Midbrain (tissue), 1 donor: ENCODE data around the gene PIP5K1A.
A peak's percentile ranks its signal among the peaks of the same experiment; 100 is the strongest.
"Not testable (repeated sequence)": the region's sequence is repeated elsewhere in the genome, so short reads cannot be mapped to it uniquely, and the experiment has no call there.

Source experiments
- DNase-seq: peaks from one replicate; lab custom pipeline; 2025; lab: John Stamatoyannopoulos, UW

The PIP5K1A gene, protein sequence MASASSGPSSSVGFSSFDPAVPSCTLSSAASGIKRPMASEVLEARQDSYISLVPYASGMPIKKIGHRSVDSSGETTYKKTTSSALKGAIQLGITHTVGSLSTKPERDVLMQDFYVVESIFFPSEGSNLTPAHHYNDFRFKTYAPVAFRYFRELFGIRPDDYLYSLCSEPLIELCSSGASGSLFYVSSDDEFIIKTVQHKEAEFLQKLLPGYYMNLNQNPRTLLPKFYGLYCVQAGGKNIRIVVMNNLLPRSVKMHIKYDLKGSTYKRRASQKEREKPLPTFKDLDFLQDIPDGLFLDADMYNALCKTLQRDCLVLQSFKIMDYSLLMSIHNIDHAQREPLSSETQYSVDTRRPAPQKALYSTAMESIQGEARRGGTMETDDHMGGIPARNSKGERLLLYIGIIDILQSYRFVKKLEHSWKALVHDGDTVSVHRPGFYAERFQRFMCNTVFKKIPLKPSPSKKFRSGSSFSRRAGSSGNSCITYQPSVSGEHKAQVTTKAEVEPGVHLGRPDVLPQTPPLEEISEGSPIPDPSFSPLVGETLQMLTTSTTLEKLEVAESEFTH

GRCh38 chr1:151198254-151199127 lies at the start of gene PIP5K1A:
TSS of gene PIP5K1A (plus strand) at chr1:151198552. CDS start at chr1:151198997, 445 bp downstream.
- peak; percentile 99 for DNase-seq

DNA sequence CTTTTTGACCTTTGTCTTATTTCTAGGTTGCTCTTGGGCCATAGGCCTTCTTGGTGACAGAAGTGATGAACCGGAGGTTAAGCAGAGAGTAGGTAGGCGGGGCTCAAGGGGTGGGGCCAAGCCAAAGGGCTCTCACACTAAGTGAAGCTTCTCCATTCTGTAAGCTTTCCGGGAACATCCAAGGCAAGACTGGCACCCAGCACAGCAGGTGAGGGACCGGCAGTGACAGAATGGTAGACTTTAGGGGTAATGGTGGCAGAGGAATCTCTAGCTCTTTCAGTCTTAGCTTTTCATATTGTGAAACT lies 41.9 kb upstream of the PIP5K1A start, which contains the start of gene TNFAIP8L2:
Gene TNFAIP8L2 (plus strand): TSS at position 135 of the 305 bp plus-strand sequence. CDS start 2,049 bp downstream, outside the sequence.
- DNase-seq, result peak; percentile 11

DNA sequence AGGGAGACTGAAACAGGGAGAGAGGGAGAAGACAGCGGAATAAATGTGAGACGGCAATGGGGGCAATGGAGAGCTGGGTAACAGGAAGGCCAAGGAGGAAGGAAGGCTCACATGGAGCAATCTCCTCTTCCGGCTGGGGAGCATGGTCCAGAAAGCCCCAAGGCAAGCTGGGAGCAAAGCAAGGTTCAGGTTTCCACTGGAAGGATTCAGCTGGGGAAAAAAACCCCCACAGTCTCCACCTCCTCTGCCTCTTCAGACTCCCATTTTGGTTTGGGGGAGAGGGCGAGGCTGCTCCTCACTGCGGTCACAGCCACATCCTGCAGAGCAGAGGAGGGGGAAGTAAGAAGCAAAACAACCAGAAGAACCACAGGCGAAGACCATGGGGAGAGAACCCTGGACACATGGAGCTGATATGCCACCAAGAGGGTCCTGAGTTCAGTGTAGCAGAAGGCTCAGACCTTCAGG lies 41.3 kb upstream of the PIP5K1A start:
- no peak for DNase-seq

DNA sequence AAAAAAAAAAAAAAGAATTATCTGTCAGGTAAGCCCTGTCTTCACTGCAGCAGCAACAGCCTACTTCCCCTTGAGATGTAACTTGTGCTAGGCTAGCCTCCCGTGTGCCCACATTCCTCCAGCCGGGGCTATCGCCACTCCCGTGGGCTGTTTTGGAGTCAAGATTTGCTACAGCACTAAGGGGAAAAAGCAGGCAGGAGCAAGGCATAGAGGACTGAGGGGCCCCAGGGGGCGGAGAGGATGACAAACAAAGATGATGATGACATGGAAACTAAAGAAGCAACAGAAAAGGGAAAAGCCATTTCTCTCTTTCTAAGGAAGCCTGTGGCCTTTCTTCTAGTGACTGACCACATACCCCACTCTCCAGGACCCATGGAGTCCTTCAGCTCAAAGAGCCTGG lies 40.0 kb upstream of the PIP5K1A start:
- no peak for DNase-seq

DNA sequence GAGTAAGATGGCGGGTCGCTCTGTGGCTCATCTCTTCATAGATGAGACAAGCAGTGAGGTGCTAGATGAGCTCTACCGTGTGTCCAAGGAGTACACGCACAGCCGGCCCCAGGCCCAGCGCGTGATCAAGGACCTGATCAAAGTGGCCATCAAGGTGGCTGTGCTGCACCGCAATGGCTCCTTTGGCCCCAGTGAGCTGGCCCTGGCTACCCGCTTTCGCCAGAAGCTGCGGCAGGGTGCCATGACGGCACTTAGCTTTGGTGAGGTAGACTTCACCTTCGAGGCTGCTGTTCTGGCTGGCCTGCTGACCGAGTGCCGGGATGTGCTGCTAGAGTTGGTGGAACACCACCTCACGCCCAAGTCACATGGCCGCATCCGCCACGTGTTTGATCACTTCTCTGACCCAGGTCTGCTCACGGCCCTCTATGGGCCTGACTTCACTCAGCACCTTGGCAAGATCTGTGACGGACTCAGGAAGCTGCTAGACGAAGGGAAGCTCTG lies 39.6 kb upstream of the PIP5K1A start:
- DNase-seq, result no peak

DNA sequence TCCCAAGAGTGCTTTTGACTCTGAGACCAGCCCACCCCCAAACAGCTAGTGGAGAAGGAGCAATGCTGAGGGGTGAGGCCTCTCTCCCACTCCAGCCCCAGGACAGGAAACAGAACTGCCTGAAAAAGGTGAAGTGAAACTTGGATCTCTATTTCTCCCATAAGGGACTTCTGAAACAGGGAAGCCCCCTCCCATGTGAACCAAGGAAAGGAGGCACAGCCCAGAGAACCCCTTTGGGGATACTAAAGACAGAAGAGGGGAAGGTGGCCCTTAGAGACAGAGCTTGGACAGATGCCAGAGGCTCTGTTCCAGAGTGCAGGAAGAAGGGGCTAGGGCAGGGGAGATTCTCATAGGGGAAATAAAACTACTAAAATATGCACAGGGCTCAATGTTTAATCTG lies 39.0 kb upstream of the PIP5K1A start:
- DNase-seq, result no peak

DNA sequence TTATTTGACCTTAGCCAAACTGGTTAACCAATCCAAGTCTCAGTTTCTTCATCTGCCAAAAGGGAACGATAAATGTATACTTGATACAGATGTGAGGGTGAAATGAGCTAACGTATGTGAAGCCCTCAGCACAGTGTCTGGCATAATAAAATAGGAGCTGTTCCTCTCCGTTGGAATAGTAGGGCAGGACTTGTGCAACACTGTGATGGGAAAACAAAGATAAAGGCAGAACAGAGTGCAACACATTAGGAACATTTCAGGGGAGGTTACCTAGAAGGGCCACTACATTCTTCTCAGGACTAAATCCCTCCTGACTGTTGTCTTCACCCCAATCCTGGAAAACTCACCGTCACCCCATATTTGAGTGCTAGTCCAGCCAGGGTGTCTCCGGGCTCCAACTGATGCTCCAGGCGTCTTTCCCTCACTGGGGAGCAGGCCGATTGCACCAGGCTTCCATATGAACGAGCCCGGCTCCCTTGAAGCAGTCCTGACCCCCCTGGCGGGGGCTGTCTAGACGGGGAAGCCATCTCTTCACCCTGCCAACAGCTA lies 33.5 kb upstream of the PIP5K1A start:
- DNase-seq, result peak; percentile 62

DNA sequence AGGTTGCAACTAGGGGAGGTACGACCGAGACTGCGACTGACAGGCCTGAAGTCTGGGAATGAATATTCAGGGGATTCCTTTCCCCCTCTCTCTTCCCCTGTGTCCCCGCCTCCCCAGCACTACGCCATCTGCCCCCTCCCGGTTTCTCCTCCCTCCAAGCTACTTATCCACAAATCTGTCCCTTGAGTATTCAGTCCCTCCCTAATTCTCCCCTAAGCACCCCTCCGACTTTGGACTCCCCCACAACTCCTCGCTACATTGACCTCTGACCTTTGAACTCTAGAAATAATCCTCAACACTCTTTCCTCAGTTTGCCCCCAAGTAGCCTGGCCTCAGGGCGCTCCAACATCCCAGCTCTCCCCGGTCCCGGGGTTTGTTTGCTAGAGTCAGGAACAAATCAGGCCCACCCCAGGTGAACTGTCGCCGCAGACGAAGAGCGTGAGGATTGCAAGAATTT lies 33.0 kb upstream of the PIP5K1A start:
- peak; percentile 71 for DNase-seq

- DNase-seq, result peak; percentile 98
Measured at GRCh38 chr1:151165738-151166504, 32.4 kb upstream of the PIP5K1A start, which contains the start of the genes LYSMD1 and SCNM1. TSS of gene LYSMD1 (minus strand) at chr1:151165902. CDS start at chr1:151165258, 644 bp downstream. TSS of gene SCNM1 (plus strand) at chr1:151166144. CDS start at chr1:151166153, 9 bp downstream.

GRCh38 chr1:151166505-151166956 lies 31.8 kb upstream of the PIP5K1A start:
- no peak for DNase-seq

DNA sequence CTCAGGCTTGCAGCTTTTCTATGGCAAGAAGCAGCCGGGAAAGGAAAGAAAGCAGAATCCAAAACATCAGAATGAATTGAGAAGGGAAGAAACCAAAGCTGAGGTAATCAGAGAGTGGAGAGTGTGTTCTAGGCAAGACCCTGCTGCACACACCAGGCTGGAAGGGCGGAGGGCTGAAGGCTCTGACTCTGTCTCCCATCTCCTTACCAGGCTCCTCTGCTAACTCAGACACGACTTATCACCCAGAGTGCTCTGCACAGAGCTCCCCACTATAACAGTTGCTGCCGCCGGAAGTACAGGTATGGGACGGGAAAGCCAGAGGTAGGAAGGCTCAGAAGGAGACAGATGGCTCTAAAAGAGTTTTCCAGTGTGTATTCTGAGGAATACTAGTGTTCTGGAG lies 31.2 kb upstream of the PIP5K1A start:
- no peak for DNase-seq

GRCh38 chr1:151171190-151171589 lies 27.2 kb upstream of the PIP5K1A start:
- DNase-seq, result no peak

DNA sequence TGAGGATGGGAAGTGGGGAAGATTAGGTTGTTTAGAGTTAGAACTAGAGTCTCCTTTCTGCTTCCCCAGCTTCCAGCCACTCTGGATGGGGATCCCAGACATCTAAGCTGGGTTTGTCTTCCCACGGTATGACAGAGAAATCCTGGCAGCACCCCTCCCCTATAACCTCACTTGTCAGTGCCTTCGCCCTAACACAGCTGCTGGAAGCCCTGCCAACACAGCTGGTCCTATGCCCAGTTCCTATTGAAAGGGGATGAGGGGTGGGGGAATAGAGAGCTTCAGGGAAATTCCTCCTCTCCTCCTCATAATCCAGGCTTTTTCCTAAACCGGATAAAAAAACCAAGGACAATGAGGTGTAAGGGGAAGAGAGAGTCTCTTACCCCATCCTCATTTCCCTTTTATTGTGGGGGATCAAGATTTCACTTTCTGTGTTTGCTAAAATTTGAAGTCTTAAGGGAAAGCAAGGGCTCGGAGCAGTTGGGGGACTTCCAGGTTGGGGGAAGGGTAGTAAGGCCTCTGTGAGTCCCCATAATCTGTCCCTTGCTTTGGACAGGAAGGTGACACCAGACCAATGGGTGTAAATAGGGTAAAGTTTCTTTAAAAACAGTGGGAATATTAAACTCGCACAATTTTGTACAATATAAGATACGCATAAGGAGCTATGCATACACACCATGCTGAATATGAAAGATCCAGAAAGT lies 23.2 kb upstream of the PIP5K1A start:
- DNase-seq, result peak; percentile 84

GRCh38 chr1:151175863-151176262 lies 22.5 kb upstream of the PIP5K1A start, which contains the start of gene TMOD4:
TSS of gene TMOD4 (minus strand) at chr1:151175981. CDS start at chr1:151174875, 1,106 bp downstream.
- DNase-seq, result no peak

DNA sequence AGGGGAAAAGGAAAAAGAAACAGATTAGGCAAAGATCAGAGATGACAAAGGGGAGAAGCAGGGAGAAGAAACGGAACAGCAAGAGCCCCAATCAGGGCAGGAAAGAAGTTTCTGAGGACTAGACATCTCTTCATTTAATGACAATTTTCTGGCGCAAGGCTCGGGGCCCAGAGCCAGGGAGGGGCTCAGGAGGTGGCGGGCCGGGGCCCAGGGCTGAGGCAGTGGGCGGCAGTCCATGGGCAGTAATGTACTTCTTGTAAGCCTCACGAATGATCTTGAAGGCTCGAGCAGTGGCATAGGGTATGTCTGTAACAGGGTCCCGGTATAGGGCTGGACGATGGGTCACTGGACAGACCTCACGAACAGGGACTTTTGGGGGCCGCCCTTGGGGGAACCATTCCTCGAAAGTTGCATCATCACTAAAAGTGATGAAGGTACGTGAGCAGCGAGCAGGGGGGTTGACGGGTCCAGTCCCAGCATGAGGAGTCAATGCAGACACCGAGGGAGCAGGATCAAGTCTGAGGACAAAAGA lies 21.8 kb upstream of the PIP5K1A start:
- no peak for DNase-seq

DNA sequence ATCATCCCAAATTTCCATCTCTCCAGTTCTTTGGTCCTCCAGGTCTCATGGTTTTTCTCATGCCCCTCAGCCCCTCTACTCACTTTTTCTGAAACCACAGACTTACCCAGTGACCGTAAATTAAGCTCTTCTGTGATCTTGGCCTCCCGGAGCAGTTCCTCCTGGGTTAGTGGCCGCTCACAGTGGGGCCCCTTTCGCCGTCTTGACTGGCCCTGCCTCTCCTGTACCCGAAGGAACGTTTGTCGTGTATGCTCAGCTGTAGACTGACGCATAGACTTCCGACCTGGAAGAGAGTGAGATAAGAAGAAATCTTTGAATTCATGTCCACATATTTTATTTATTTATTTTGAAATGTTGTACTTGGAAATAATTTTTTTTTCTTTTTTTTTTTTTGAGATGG lies 14.1 kb upstream of the PIP5K1A start:
- no peak for DNase-seq

GRCh38 chr1:151187205-151187604 lies 11.1 kb upstream of the PIP5K1A start:
- no peak for DNase-seq

DNA sequence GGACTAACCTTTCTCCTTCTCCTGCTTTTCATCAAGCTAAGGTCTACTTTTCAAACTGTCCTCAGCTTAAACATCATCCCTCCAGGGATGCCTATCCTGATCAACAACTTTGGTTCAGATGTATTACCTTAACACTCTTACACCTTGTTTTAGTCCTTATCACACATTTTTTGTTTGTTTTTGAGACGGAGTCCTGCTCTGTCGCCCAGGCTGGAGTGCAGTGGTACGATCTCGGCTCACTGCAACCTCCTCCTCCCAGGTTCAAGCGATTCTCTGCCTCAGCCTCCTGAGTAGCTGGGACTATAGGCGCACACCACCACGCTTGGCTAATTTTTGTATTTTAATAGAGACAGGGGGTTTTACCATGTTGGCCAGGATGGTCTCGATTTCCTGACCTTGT lies 9.7 kb upstream of the PIP5K1A start:
- DNase-seq, result not testable (repeated sequence)

- peak; percentile 85 for DNase-seq
Measured at GRCh38 chr1:151189637-151190445, 8.5 kb upstream of the PIP5K1A start, which contains the start of gene VPS72. TSS of gene VPS72 (minus strand) at chr1:151190197. CDS start at chr1:151190121, 76 bp downstream.
